ENCODE results near the gene GTF3C2.

- TF ChIP-seq GATA3 (IDR thresholded peaks at IDR 0.05; ENCODE audit: low read depth, low read length) (no peak), GATA2 (IDR thresholded peaks at IDR 0.05; ENCODE audit: low read depth, low read length) (no peak)
Measured at GRCh38 chr2:27370816-27371620, 14.5 kb upstream of the GTF3C2 start.
